Stimulated activated CD4-positive, alpha-beta T cell treated with anti-CD3 and anti-CD28 coated beads, Interleukin-4, amount 100 ng/mL, for 48 hours (primary cell): ENCODE results near the gene OR2T10.
"Not testable (repeated sequence)": the region's sequence is repeated elsewhere in the genome, so short reads cannot be mapped to it uniquely, and the experiment has no call there.

Source experiments
- DNase-seq, 2 donors: peaks; one replicate each; pipeline ENCODE4 v3.0.0-alpha.2; 2020; ENCODE audit warnings: low read depth in 2 of 2

The OR2T10 gene

GRCh38 chr1:248593226-248593625, 4.3 kb downstream of the OR2T10 start:
- DNase-seq: no peak

- no peak for DNase-seq
Measured at GRCh38 chr1:248592655-248593054, 4.8 kb downstream of the OR2T10 start.

- DNase-seq: no peak
Measured at GRCh38 chr1:248590055-248590454, 7.4 kb downstream of the OR2T10 start.

GRCh38 chr1:248589334-248589733, 8.2 kb downstream of the OR2T10 start:
- no peak for DNase-seq

GRCh38 chr1:248585266-248585665, 12.2 kb downstream of the OR2T10 start:
- no peak for DNase-seq

- no peak for DNase-seq
Measured at GRCh38 chr1:248576260-248576980, 21.1 kb downstream of the OR2T10 start.

- DNase-seq: not testable (repeated sequence)
Measured at GRCh38 chr1:248574657-248575056, 22.8 kb downstream of the OR2T10 start, which contains the start of gene OR2T34. OR2T34 (minus strand) TSS chr1:248574757; CDS start chr1:248574757, 0 bp downstream.

- not testable (repeated sequence) for DNase-seq
Measured at GRCh38 chr1:248573856-248574255, 23.6 kb downstream of the OR2T10 start.

- not testable (repeated sequence) for DNase-seq
Measured at GRCh38 chr1:248572049-248572448, 25.5 kb downstream of the OR2T10 start.

- not testable (repeated sequence) for DNase-seq
Measured at GRCh38 chr1:248570811-248571210, 26.7 kb downstream of the OR2T10 start.

- not testable (repeated sequence) for DNase-seq
Measured at GRCh38 chr1:248569049-248569448, 28.5 kb downstream of the OR2T10 start.

- not testable (repeated sequence) for DNase-seq
Measured at GRCh38 chr1:248565530-248566373, 31.7 kb downstream of the OR2T10 start.

- DNase-seq: not testable (repeated sequence)
Measured at GRCh38 chr1:248562672-248563071, 34.8 kb downstream of the OR2T10 start, which contains the start of gene OR2T29. OR2T29 (minus strand) TSS chr1:248562772; CDS start chr1:248559491, 3,281 bp downstream.

GRCh38 chr1:248551027-248551426, 46.5 kb downstream of the OR2T10 start:
- not testable (repeated sequence) for DNase-seq

GRCh38 chr1:248547383-248547782, 50.1 kb downstream of the OR2T10 start:
- not testable (repeated sequence) for DNase-seq
